Measurements from ENCODE around the gene CFAP100.

The CFAP100 gene

GRCh38 chr3:126364731-126365301 lies 29.9 kb upstream of the CFAP100 start:
- no peak for TF ChIP-seq CTCF (conservative IDR thresholded peaks at IDR 0.05; ENCODE audit: low read length)
- H3K4me3 ChIP-seq (ENCODE audit: low read length): no peak overlapping the region
- DNase-seq (ENCODE audit: low read depth): no peak

GRCh38 chr3:126365351-126366277 lies 29.1 kb upstream of the CFAP100 start:
- TF ChIP-seq CTCF (conservative IDR thresholded peaks at IDR 0.05; ENCODE audit: low read length): no peak
- DNase-seq (ENCODE audit: low read depth): no peak
- H3K4me3 ChIP-seq (ENCODE audit: low read length): no peak overlapping the region

- H3K4me3 ChIP-seq (ENCODE audit: low read length): no peak overlapping the region
- DNase-seq (ENCODE audit: low read depth): no peak
- TF ChIP-seq CTCF (conservative IDR thresholded peaks at IDR 0.05; ENCODE audit: low read length): no peak
Observed at GRCh38 chr3:126367316-126367805, 27.3 kb upstream of the CFAP100 start.

- no peak for TF ChIP-seq CTCF (conservative IDR thresholded peaks at IDR 0.05; ENCODE audit: low read length)
- DNase-seq (ENCODE audit: low read depth): no peak
- H3K4me3 ChIP-seq (ENCODE audit: low read length): no peak overlapping the region
Observed at GRCh38 chr3:126369490-126369889, 25.2 kb upstream of the CFAP100 start.

- TF ChIP-seq CTCF (conservative IDR thresholded peaks at IDR 0.05; ENCODE audit: low read length): no peak
- no peak for DNase-seq (ENCODE audit: low read depth)
- no peak overlapping the region for H3K4me3 ChIP-seq (ENCODE audit: low read length)
Observed at GRCh38 chr3:126370055-126370454, 24.7 kb upstream of the CFAP100 start.

- TF ChIP-seq CTCF (conservative IDR thresholded peaks at IDR 0.05; ENCODE audit: low read length): no peak
- H3K4me3 ChIP-seq (ENCODE audit: low read length): no peak overlapping the region
Observed at GRCh38 chr3:126370606-126371005, 24.1 kb upstream of the CFAP100 start.

More at GRCh38 chr3:126370606-126371005, 24.1 kb upstream of the CFAP100 start:
- DNase-seq (ENCODE audit: low read depth): no peak
